NK-92 treated with Interleukin-12 subunit alpha and Interleukin-12 subunit beta, amount 100 ng/mL, for 24 hours (cell line): ENCODE results near the gene SDC4.
"Not testable (repeated sequence)": the region's sequence is repeated elsewhere in the genome, so short reads cannot be mapped to it uniquely, and the experiment has no call there.

Experiments
- DNase-seq: peaks from one replicate; lab custom pipeline; 2025; lab: John Stamatoyannopoulos, UW

The SDC4 gene

GRCh38 chr20:45363611-45364492 is 15.6 kb upstream of the SDC4 start:
- no peak for DNase-seq

- peak; percentile 99 for DNase-seq
Observed at GRCh38 chr20:45362804-45363610, 14.8 kb upstream of the SDC4 start, which contains the start of gene SYS1. TSS of gene SYS1 (plus strand) at chr20:45363156. CDS start at chr20:45363532, 376 bp downstream.

- no peak for DNase-seq
Observed at GRCh38 chr20:45361793-45362192, 13.6 kb upstream of the SDC4 start.

GRCh38 chr20:45359406-45360148 is 11.4 kb upstream of the SDC4 start:
- DNase-seq: no peak

- no peak for DNase-seq
Observed at GRCh38 chr20:45359069-45359405, 10.8 kb upstream of the SDC4 start.

- no peak for DNase-seq
Observed at GRCh38 chr20:45358282-45359068, 10.3 kb upstream of the SDC4 start.

DNA sequence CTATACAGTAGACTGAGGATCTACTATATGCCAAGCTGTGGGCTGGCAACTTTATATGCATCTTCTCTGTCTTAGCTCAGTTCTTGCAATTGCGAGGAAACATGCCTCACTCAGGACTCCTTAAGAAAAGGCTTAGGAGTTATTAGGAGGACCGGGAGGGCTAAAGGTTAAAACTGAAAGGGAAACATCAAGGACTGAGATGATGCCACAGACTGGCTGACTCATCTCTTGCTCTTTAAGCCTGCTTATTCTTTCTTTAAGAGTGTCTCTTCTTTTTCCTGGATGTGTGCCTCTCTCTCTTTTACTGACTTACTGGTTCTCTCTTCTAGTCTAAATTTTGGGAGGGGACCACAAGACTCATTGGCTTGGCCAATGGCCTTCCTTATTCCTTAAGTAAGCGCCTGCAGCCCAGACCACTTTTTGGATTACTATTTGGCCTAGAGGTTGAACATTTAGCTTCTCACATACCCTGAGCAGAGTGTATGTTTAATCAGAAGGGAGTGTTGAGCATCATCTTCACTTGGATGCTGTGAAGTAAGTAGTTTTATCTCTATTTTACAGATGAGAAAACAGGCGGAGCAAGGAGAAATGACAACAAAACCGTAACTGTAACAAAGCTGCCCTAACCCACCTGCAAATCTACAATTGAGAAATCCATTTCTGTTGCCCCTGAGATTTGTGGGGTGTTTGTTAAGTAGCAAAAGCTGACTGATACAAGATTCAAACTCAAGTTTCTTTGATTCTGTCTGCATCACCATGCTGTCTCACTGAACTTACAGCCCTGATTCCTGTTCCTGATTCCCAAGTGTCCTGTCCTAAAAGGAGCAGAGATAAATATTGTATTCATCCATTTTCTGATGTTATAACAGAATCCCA is 7.2 kb upstream of the SDC4 start:
- no peak for DNase-seq

DNA sequence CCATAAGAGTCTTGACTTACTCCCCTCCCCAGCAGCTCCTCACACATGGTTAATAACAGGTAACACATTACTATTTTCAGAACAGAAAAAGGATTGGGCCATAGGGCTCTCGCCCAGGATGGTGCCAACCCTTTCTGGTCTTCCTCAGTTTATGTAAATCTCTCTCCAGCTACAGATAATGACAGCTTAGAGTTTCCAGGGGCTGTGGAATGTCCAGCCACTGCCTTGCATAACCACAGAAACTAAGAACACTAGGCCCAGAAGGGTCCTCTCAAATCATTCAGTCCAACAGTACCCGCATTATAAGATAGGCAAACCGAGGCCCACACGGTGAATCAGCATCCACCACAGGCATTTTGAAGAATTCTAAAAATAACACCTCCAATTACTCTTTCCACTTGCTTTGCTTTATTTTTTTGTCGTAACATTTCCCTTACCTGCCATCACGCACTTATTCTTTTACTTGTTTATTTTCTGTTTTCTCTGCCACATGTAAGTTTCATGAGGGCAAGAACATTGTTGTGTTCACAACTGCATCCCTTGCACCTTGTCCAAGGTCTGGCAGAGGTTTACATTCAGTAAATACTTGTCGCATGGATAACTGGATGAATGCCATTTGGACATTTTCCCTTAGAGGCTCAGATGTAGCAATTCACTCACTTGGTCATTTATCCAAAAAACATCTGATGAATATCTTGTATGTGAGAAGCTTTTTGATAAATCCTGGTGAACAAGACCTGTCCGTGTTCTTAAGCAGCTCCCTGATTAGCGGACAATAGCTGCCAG is 6.4 kb upstream of the SDC4 start:
- no peak for DNase-seq

- no peak for DNase-seq
Observed at GRCh38 chr20:45353746-45354145, 5.5 kb upstream of the SDC4 start.

DNA sequence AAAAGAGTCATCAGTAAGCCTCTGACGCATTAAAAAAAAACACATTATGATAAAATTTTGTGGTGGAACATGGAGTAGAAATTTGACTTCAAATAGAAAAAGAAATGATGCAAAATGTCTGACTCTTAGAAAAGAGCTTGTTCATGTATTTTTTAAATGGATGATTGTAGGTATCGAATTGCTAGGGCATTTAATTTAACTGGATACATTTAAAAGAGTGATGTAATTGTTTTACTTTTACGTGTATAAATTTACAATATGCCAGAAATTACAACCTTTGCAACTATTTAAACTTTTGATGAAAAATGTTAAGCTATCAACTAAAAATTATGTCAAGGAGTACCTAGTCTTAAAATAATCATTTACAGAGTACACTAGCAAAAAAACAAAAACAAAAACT is 4.5 kb upstream of the SDC4 start:
- no peak for DNase-seq

GRCh38 chr20:45350795-45351194 is 2.6 kb upstream of the SDC4 start:
- not testable (repeated sequence) for DNase-seq

DNA sequence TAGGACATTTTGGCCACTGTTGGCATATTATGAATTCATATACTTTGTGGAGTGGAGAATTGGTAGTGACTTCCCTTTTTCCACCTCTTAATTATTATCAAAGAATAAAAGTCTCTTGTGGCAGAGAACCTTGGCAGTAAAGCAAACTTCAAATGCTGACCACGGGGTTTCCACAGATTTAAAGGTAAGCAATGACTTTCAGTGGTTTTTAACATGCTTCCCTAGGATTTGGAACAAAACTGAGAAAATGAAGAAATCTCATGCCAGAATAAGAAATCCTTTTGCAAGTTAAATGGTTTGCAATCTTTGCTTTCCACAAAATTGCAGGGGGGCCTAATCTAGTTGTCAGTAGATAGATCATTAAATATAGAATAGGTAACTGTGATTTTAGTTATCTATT is 2.0 kb upstream of the SDC4 start:
- DNase-seq: no peak

DNA sequence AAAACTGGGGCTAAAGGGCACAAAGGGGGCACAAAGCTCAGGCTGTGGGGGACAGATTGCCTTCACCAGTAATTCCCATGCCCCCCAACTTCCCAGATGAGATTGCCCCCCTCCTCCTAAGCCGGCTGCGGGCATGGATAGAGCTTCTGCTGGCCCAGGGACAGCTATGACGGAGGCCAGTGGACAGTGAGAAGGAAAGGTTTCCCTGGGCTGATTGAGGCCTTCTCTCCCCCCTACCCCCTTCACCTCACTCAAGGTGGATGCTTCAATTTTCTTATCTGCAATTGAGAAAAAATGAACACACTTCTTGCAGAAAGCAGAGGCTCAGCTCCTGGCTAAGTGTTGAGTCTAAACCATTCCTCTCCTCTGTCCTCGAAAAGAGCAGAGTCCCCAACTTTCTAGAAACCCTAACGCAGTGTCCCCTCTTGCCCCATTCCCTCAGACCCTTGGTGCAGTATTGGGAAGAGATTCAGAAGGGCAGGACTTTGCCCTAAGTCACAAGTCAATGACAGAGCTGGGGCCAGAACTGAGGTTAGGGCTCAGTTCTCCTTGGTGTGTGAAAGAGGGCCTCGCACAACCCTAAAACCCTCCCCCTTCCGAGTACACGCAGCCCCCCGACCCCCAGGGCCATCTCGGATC is 808 bp downstream of the SDC4 start:
- DNase-seq: no peak

DNA sequence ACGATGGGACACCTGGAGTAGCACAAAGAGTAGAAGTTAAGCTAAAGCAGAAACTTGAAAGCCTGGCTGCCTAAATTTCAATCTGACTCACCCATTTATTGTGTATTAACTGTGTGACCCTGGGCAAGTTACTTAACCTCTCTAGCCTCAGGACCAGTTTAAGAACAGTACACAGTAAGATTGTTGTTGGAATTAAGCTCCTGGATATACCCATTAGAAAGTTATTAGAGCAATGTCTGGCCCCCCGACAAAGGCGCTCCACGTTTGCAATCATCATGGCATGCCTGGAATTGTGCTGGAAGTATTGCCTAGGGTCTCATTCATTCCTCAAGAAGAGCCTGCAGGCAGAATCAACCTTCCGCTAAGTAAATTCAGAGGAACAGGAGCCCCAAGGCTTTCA is 1.4 kb downstream of the SDC4 start:
- no peak for DNase-seq

DNA sequence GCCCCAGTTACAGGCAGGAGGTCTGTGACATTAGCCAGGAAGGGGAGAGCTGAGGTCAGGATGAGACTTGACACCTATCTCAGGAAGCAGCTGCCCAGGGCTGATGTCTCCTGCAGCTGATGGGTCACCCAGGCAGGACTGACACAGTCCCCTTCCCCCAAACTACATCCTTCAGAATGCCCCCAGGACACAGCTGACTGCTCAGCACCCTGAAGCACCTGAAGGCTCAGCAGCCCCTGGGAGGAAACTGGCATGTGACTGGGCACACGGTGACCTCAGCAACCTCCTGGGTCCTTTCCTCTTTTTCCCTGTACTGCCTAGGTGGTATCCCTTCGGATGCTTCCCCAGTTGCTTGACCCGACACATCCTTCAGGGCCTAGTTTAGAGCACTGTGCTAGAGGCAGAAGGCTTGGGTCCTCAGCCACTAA is 1.9 kb downstream of the SDC4 start:
- peak; percentile 33 for DNase-seq

DNA sequence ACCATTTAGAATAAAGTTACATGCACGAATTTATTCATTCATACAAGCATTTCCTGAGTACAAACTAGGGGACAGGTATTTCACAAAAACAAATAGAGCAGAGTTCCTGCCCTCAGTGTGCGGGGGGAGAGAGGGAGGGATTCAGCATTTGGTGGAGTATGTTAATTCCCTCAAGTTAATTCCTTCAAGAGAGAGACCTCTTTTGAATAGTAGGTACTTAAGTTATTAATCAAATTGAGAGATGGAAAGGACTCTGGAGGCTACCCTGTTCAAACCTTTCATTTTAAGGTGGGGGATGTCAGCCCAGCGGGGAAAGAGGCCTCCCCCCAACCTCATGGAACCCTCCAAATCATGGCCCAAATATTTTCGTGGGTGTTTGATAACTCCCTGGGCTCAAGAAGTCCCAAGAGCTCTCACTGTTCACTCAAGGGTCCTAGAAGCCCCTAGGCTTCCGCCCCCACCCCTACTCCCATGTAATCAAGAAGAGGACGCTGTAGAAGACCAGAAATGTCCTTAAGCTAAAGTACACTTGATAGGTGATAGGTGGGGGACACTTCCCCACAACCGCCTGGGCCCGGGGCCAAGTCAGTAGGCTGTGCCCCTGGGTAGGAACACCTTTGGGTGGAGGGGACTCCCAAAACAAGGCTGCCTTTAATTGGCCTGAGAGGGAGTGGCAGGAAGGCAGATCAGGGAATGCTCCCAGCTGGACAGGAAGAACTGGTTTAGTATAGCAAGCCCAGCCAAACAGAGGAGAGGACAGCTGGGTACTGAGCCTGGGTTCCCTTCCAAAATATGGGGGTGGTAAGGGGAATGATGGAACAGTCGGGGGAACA is 2.9 kb downstream of the SDC4 start:
- no peak for DNase-seq

GRCh38 chr20:45344168-45344860 is 3.9 kb downstream of the SDC4 start:
- peak; percentile 47 for DNase-seq
